ENCODE measurements around the gene LBH. TPM values are rescaled to one million over a fixed set of nuclear protein-coding genes. Genes with fewer than 3 reads are reported as not detected.

LBH gene
- total RNA-seq, 1 experiment from 2014 or later = 159 TPM

DNA sequence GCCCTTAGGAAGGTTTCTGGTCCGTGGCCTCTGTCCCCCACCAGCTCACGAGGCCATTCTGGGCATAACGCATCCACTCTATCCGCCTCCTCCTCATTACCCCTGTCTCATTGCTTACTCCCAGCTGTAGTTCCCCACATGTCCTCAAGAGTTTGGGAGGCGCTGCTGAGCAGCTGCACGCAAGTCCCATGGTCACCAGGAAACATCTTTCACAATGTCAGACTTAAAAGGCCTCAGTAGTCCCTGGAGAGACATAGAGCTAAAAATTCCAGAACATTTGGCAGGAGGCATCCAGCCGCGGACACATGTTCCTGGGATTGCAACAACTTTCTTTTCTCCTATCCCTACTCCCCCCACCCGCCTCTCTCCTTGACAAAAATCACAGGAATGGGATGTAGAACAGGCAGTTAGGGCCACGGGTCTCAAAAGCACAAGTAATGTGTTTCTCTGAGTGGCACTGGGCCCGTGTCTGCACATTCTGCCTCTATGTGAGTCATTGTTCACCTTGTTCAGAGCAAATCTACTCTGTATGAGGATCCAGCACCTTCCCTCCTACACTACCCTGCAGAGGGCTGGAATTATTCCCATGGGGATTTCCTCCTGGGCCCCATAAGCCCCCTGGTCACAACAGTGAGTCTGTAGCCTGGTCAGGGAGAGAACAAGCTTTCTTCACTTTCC is 8.1 kb downstream of the LBH start:
- no peaks in the 10 kb centered on the region for H3K9me3 ChIP-seq
- peaks cover 11% of the 10 kb centered on the region for H3K4me1 Mint-ChIP-seq (ENCODE audit: low read depth, unreplicated experiment)
- BruUV-seq (replicated peaks) = no TSS peak
- DNase-seq = peak; percentile 79 to 86
- no peaks in the 10 kb centered on the region for H3K9me3 Mint-ChIP-seq (ENCODE audit: unreplicated experiment)
- no peak overlapping the region for H3K4me3 ChIP-seq (ENCODE audit: low read depth, low read length)
- no peaks in the 10 kb centered on the region for H3K27me3 ChIP-seq (replicated peaks; ENCODE audit: control insufficient read depth, insufficient read depth, low read length)
- CTCF ChIA-PET = interaction anchor here (0.6 to 2.6 kb wide), 11 partner anchors 8 to 472 kb away, joined by 3 to 16 read pairs (median 4); no protein-coding TSS in a partner anchor
- H3K4me3 Mint-ChIP-seq (ENCODE audit: unreplicated experiment) = no peak overlapping the region
- peak overlapping the region; percentile 48 for H3K27ac Mint-ChIP-seq (ENCODE audit: unreplicated experiment)
- H3K36me3 ChIP-seq (ENCODE audit: control insufficient read depth, insufficient read depth, low read length) = peaks cover 5% of the 10 kb centered on the region; the same call in 1 of the 2 replicates
- H3K4me1 ChIP-seq = peaks cover 7% of the 10 kb centered on the region; the same call in 1 of the 2 replicates
- peaks cover 90% of the 10 kb centered on the region for H3K36me3 Mint-ChIP-seq (ENCODE audit: insufficient read depth, unreplicated experiment)
- POLR2A ChIA-PET = interaction anchor here (1.2 to 1.6 kb wide), 2 partner anchors 21 to 31 kb away, joined by 7 to 8 read pairs; no protein-coding TSS in a partner anchor
- intact Hi-C loops (cut with micrococcal nuclease; ENCODE audit: unreplicated experiment) = loop anchor here (2.0 to 10.0 kb wide), 2 partner anchors 13 to 465 kb away; no protein-coding TSS in a partner anchor
- TF ChIP-seq, protein P1, sequence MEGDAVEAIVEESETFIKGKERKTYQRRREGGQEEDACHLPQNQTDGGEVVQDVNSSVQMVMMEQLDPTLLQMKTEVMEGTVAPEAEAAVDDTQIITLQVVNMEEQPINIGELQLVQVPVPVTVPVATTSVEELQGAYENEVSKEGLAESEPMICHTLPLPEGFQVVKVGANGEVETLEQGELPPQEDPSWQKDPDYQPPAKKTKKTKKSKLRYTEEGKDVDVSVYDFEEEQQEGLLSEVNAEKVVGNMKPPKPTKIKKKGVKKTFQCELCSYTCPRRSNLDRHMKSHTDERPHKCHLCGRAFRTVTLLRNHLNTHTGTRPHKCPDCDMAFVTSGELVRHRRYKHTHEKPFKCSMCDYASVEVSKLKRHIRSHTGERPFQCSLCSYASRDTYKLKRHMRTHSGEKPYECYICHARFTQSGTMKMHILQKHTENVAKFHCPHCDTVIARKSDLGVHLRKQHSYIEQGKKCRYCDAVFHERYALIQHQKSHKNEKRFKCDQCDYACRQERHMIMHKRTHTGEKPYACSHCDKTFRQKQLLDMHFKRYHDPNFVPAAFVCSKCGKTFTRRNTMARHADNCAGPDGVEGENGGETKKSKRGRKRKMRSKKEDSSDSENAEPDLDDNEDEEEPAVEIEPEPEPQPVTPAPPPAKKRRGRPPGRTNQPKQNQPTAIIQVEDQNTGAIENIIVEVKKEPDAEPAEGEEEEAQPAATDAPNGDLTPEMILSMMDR (IDR thresholded peaks at IDR 0.05; ENCODE audit: insufficient read depth in 1 of 2, low read depth in 1 of 2, low read length in 1 of 2, severe bottlenecking in 1 of 2, unreplicated experiment in 1 of 2) = peak; percentile 79 to 95
- H3K27me3 Mint-ChIP-seq (ENCODE audit: insufficient read depth, unreplicated experiment) = no peaks in the 10 kb centered on the region

DNA sequence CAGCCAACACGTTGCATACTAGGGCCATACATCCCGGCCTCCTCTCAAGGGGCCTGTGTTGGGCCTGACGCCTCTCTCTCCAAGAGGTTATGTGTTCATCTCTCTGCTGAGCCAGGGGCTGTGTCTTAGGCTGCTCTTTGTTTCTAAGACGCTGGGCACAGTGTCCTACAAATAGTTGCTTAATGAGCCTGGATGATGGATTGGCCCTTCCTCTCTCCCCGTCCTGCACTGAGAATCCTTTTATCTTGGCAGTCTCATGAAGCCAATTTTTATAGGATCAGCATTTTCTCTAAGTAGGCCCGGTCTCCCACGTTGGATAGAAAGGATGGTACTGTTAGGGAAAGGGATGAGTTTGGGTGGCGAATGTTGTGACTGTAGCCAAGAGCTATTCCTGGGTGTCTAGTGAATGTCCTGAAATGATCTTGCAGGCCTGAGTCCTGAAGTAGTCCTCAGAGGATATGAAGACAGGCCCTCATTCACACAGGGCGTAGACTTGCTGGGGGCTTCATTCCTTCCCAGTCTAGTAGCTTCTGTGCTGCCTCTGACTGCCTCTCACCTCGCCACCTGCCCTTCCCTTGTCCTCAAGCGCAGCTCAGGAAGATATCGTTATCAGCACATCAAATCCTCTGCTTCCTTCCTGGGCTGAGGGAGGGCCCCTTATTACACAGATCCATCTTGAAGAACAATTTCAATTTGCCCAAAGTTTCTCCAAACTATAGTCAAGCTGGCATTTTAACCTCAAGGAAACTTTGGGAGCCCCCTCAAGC is 8.8 kb downstream of the LBH start:
- peaks cover 85% of the 10 kb centered on the region for H3K36me3 Mint-ChIP-seq (ENCODE audit: insufficient read depth, unreplicated experiment)
- DNase-seq = no peak
- Histone ChIP-seq H3K4me1 (no peaks in the 10 kb centered on the region), H3K9me3 (no peaks in the 10 kb centered on the region), H3K27me3 (replicated peaks; ENCODE audit: control insufficient read depth, insufficient read depth, low read length) (no peaks in the 10 kb centered on the region), H3K4me3 (ENCODE audit: low read depth, low read length) (no peak overlapping the region), H3K36me3 (ENCODE audit: control insufficient read depth, insufficient read depth, low read length) (peaks cover 4% of the 10 kb centered on the region; the same call in 1 of the 2 replicates)
- peaks cover 7% of the 10 kb centered on the region for H3K4me1 Mint-ChIP-seq (ENCODE audit: low read depth, unreplicated experiment)
- H3K4me3 Mint-ChIP-seq (ENCODE audit: unreplicated experiment) = no peak overlapping the region
- ChIA-PET POLR2A (interaction anchor here (0.8 to 1.6 kb wide), 2 partner anchors 9 to 22 kb away, joined by 4 to 7 read pairs; partner anchors contain the start of gene LBH), CTCF (interaction anchor here (0.6 to 2.6 kb wide), 5 partner anchors 19 to 466 kb away, joined by 3 to 16 read pairs (median 5); no protein-coding TSS in a partner anchor)
- no peak overlapping the region for H3K27ac Mint-ChIP-seq (ENCODE audit: unreplicated experiment)
- BruUV-seq (replicated peaks) = no TSS peak
- H3K9me3 Mint-ChIP-seq (ENCODE audit: unreplicated experiment) = no peaks in the 10 kb centered on the region
- intact Hi-C loops (cut with micrococcal nuclease; ENCODE audit: unreplicated experiment) = loop anchor here (2.0 to 10.0 kb wide), 2 partner anchors 13 to 465 kb away; no protein-coding TSS in a partner anchor
- no peaks in the 10 kb centered on the region for H3K27me3 Mint-ChIP-seq (ENCODE audit: insufficient read depth, unreplicated experiment)
- TF ChIP-seq, protein P1 (IDR thresholded peaks at IDR 0.05; ENCODE audit: insufficient read depth in 1 of 2, low read depth in 1 of 2, low read length in 1 of 2, severe bottlenecking in 1 of 2, unreplicated experiment in 1 of 2) = no peak

GRCh38 chr2:30243231-30243630 is 11.9 kb downstream of the LBH start:
- TF ChIP-seq, protein P1 (IDR thresholded peaks at IDR 0.05; ENCODE audit: insufficient read depth in 1 of 2, low read depth in 1 of 2, low read length in 1 of 2, severe bottlenecking in 1 of 2, unreplicated experiment in 1 of 2) = no peak
- H3K4me1 ChIP-seq = no peaks in the 10 kb centered on the region
- H3K36me3 ChIP-seq (ENCODE audit: control insufficient read depth, insufficient read depth, low read length) = 0 out of 2 replicates have a peak, but pooled peaks cover 2% of the 10 kb centered on the region
- intact Hi-C loops (cut with micrococcal nuclease; ENCODE audit: unreplicated experiment) = no loop called here
- no TSS peak for BruUV-seq (replicated peaks)
- no peak overlapping the region for H3K4me3 ChIP-seq (ENCODE audit: low read depth, low read length)
- no peaks in the 10 kb centered on the region for H3K27me3 Mint-ChIP-seq (ENCODE audit: insufficient read depth, unreplicated experiment)
- H3K36me3 Mint-ChIP-seq (ENCODE audit: insufficient read depth, unreplicated experiment) = peaks cover 89% of the 10 kb centered on the region
- no peaks in the 10 kb centered on the region for H3K27me3 ChIP-seq (replicated peaks; ENCODE audit: control insufficient read depth, insufficient read depth, low read length)
- H3K9me3 ChIP-seq = peaks cover 4% of the 10 kb centered on the region; the same call in 1 of the 2 replicates
- H3K4me3 Mint-ChIP-seq (ENCODE audit: unreplicated experiment) = no peak overlapping the region
- DNase-seq = no peak
- POLR2A ChIA-PET = no interaction called here
- CTCF ChIA-PET = no interaction called here
- H3K27ac Mint-ChIP-seq (ENCODE audit: unreplicated experiment) = no peak overlapping the region
- H3K9me3 Mint-ChIP-seq (ENCODE audit: unreplicated experiment) = no peaks in the 10 kb centered on the region
- peaks cover 12% of the 10 kb centered on the region for H3K4me1 Mint-ChIP-seq (ENCODE audit: low read depth, unreplicated experiment)

Measured in Caco-2 (cell line).